Right ventricle myocardium inferior (tissue), 1 donor: ENCODE measurements around the gene SUN2. TPM values are rescaled to one million over a fixed set of nuclear protein-coding genes. Genes with fewer than 3 reads are reported as not detected.

Experiments used
- ATAC-seq: fragments of 200-7000 bp; cut with Tn5 transposase; one replicate; pipeline ENCODE4 v1.9.1; 2020; ENCODE audit warnings: mild to moderate bottlenecking, moderate library complexity
- DNase-seq: peaks from one replicate; pipeline ENCODE4 v3.0.0; 2021; ENCODE audit errors: missing footprints
- intact Hi-C: fragments of 100-400 bp; cut with DNase I; formaldehyde crosslinking; loops from one replicate; pipeline ENCODE4 v1.11.0; 2022
- total RNA-seq: library from RNA; stranded (reverse); fragmentation: NEBNext Ultra II Directional; extraction: Animal tissue kit (Norgen Biotek cat#: 25700); gene quantifications from one replicate; pipeline ENCODE4 v1.2.1, GENCODE V29; 2021
- donor health status: DM: no; HTN: yes; CAD: no; lungs with severe emphysema.

SUN2 gene
- total RNA-seq, 1 donor from 2014 or later, result 126 TPM

GRCh38 chr22:38740754-38741153, 15.0 kb downstream of the SUN2 start:
- ATAC-seq (no peak), DNase-seq (peak; percentile 55)
- intact Hi-C loops, result no loop called here

DNA sequence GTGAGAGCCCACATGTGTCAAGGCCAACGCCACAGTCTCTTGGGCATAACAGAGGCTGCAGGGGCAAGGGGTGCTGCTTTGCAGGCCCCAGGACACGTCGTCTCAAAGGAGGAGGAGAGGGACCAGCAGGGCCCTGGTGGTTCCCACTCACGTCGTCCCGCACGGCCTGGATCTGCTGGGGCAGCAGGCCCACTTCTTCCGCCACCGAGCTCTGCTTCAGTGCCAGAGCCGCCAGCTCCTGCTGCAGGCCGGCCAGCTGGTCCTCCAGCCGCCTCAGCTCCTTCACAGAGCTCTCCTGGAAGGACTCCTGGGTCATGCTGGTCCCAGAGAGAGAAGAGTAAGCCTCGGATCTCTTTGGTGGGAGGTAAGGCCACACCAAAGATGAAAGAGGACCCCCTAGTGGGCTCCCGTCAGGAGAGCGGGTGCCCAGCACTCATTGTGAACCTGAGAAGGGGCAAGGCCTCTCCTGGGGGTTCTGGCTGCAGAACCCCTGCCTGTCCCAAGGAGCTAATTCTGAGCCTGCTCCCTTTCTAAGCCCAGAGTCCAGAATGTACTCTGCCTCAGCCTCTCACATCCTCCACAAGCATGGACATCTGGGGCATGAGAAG, 15.6 kb downstream of the SUN2 start:
- peak; percentile 45 for DNase-seq
- ATAC-seq, result no peak
- intact Hi-C loops, result no loop called here

GRCh38 chr22:38739300-38740055, 16.3 kb downstream of the SUN2 start:
- ATAC-seq (peak; percentile 62), DNase-seq (peak; percentile 79)
- intact Hi-C loops, result no loop called here

GRCh38 chr22:38738475-38739070, 17.2 kb downstream of the SUN2 start:
- DNase-seq (peak; percentile 48), ATAC-seq (no peak)
- intact Hi-C loops, result no loop called here

GRCh38 chr22:38737302-38738060, 18.3 kb downstream of the SUN2 start:
- intact Hi-C loops, result no loop called here
- DNase-seq, result peak; percentile 8

DNA sequence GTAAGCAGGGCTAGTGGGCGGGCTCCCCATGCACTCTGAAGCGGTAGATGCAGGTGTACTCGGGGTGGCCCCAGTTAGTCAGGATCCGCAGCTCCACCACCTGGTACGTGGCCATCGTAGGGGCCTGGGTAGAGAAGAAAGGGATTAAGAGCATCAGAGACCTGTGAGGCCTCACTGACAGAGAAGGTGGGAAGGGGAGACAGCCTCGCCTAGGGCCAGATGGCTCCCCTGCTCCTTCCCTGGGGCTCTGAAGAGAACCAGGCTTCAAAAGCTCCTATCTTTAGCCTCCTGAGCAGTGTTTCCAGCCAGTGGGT, 19.6 kb downstream of the SUN2 start:
- ATAC-seq, result no peak
- no peak for DNase-seq
- intact Hi-C loops, result no loop called here

More at GRCh38 chr22:38737302-38738060, 18.3 kb downstream of the SUN2 start:
- no peak for ATAC-seq

DNA sequence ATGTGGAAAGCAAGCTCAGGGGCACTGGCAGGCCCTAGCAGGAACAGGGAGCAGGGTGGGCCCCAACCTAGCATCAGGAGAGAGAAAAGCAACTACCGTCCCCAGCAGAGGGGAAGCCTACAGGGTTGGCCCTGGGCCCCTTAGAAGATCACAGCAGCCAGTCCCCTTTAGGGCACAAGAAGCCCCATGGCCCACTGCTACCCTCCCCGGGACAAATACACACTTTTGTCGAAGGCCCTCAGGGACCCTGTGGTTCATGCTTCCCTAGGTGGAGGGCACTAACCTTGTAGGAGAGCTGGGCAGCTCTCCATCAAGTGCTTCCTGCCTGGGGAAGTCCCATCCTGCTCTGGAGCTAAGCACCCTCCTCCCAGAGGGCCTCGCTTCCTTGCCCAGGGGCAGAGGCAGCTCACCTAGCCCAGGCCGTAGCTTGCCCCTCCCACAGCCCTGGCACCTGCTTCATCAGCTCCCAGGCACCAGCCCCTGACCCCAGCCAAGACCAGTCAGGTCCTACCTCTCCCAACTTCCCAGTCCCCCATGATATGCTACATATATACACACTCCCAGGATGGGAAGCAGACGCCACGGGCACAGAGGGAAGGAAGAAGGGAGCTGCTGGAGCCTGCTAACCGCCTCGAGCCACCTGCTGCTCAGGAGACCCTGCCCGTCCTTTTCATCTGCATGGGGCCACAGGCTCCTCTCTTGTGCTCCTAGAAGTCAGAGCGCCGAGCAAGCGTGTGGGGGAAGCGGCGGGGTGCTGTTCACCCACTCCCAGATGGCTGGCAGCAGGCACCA, 20.1 kb downstream of the SUN2 start:
- ATAC-seq, result no peak
- DNase-seq, result no peak
- intact Hi-C loops, result no loop called here

- DNase-seq (no peak), ATAC-seq (no peak)
- intact Hi-C loops, result no loop called here
Measured at GRCh38 chr22:38735126-38735464, 20.7 kb downstream of the SUN2 start.

DNA sequence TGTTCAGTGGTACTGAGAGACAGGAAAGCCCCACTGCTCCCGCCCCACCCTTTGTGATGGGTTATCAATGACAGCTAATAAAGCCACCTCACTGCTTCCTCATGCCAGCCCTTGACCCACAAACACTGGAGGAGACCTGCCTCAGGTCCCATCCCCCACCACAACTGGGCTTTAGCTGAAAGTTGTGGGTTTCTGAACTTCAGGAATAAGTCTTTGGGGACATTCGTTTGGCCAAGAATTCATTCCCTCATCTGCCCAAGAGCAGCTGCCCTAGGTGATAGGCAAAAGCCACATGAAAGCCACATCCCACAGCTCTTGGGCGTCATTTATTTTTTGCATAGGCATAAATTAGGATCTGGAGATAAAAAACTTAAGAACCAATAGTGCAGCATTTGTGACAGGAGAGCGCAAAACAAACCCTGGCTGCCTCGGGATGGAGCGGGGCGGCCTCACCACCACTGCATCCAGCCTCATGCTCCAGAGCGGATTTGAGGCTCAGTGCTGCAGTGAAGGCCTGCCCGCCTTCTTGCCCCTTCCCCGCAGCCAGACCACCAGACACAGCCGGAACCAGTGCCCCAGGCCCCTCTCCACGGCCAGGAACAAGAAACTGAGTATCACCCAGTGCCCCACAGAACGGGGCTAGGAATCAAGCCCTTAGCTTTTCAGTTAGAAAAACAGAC, 21.2 kb downstream of the SUN2 start:
- DNase-seq (no peak), ATAC-seq (no peak)
- intact Hi-C loops, result no loop called here

GRCh38 chr22:38733724-38734381, 21.9 kb downstream of the SUN2 start:
- DNase-seq (no peak), ATAC-seq (peak; percentile 65)
- intact Hi-C loops, result no loop called here

DNA sequence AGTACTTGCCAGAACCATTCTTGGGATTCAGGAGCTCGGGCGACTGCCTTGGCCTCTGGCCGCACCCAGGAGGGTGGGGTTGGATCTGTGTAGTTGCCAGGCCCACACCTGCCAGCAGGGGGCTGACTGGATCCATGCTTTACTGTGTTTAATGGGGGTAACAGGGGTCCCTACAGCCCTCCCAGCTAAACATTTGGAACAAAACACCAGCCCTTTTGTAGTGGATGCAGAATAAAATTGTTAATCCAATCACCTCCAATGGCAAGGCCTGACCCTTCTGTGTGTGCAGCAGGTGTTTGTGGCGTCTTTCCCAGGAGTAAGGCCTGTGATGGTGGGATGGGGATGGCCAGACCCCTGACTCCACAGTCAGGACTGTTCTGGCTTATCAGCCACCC, 22.5 kb downstream of the SUN2 start:
- intact Hi-C loops, result no loop called here
- ATAC-seq (peak; percentile 45), DNase-seq (no peak)

DNA sequence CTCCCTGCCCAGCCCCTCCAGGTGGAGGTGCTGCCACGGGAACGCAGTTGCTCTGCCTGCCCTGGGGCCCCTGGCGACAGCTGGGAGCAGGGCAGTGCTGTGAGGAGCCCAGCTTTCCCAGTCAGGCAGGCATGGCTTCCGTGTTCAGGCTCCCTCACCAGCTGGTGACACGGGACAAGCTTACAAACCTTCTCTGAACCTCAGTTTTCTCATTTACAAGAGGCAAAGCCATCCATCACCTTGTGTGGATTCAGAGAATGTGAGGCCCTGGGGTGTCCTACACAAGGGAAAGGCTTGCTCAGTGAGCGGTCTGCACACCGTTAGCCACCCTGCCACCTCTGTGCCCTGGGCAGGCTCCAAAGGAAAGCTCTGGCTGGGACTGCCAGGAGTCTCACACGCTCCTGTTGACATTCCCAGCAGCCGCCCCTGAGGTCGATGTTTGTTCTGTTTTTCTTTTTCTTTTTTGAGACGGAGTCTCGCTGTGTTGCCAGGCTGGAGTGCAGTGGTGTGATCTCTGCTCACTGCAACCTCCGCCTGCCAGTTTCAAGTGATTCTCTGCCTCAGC, 23.5 kb downstream of the SUN2 start:
- DNase-seq (no peak), ATAC-seq (peak; percentile 37)
- intact Hi-C loops, result no loop called here

DNA sequence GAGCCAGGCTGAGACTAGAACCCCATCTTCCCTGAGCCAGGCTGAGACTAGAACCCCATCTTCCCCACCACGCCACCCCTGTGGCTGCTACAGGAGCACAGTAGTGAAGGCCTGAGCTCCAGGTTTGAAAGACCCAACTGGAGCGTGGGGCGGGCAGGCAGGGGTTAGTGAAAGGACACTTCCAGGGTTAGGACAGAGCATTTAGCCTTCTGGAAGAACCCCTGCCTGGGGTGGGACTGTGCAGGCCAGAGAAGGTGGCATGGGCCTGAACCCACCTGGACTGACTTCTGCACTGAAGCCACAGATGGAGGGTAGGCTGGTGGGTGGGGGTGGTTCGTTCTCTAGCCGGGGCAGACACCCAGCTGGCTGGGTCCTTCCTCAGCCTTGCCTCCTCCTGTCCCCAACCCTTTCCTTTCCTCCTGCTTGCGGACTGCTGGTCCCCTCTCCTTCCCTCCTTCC, 24.1 kb downstream of the SUN2 start:
- no peak for ATAC-seq
- DNase-seq, result no peak
- intact Hi-C loops, result no loop called here

GRCh38 chr22:38730411-38730871, 25.4 kb downstream of the SUN2 start:
- no peak for ATAC-seq
- intact Hi-C loops, result no loop called here
- DNase-seq, result no peak

GRCh38 chr22:38729946-38730345, 25.9 kb downstream of the SUN2 start:
- intact Hi-C loops, result no loop called here
- ATAC-seq (no peak), DNase-seq (no peak)

DNA sequence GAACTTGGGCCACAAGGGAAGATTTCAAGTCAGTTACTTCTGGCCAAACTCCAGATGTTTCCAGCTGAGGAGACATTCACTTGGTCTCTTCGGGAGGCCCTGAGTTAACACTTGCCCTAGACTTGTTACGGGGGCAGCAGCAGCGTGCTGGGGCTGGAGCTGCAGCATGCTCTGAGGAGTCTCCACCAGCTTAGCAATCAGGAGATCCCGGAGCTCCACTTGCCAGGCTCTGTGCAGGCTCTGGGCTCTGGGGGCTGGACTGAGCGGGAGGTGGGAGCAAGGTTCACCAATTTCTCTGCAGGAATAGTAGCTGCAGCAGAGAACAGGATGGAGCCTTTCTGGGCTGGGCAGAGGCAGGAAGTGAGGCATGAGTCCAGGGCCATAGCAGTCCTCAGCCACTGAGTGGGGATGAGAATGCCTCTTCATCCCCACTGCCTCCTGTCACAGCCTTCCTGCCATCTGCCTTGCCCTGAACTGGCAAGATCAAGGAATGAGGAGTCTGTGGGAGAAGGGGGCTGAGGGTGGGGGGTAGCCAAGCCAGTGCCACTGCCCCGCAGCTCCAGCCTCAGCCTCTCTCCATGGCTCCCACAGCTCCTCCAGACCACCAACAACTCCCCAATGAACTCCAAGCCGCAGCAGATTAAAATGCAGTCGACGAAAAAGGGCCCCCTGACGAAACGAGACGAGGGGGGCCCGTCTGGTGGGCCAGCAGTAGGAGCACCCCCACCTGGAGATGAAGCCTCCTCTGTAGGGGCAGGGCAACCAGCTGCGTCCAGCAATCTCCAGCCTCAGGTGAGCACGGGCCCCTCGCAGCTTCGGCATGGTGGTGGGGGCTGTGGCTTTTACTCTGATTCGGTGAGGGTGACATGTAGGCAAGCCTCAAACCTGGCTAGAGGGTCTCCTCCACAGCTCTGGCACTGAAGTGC, 26.7 kb downstream of the SUN2 start:
- intact Hi-C loops, result no loop called here
- ATAC-seq, result no peak
- DNase-seq, result no peak
